IMR-90 (cell line): ENCODE results near the gene PDXK.

Source experiments
- CHD1 ChIP-seq: IDR thresholded peaks from 2 replicates; pipeline ENCODE4 v1.6.1; 2012; ENCODE audit warnings: low read depth, low read length, improper control_type of control experiment
- MAZ ChIP-seq: IDR thresholded peaks from 2 replicates; pipeline ENCODE4 v1.6.1; 2012; ENCODE audit warnings: low read depth, mild to moderate bottlenecking, low read length, improper control_type of control experiment, moderate library complexity, borderline replicate concordance
- MXI1 ChIP-seq: IDR thresholded peaks from 2 replicates; pipeline ENCODE4 v1.6.1; 2012; ENCODE audit warnings: low read depth, mild to moderate bottlenecking, low read length, moderate library complexity, borderline replicate concordance
- POLR2A ChIP-seq: IDR thresholded peaks from 2 replicates; pipeline ENCODE4 v1.6.1; 2012; ENCODE audit warnings: mild to moderate bottlenecking, low read depth, low read length
- SMC3 ChIP-seq: fragments of 150-350 bp; IDR thresholded peaks from 2 replicates; pipeline ENCODE4 v1.6.1; 2016; ENCODE audit warnings: low read depth, mild to moderate bottlenecking, antibody characterized with exemption, low read length, moderate library complexity
- TF ChIP-seq, protein P1 (sequence below): conservative IDR thresholded peaks from 2 replicates; pipeline ENCODE4 v1.5.1; 2012; ENCODE audit warnings: mild to moderate bottlenecking, low read depth, low read length, improper control_type of control experiment
- TF ChIP-seq, protein P2 (sequence below): fragments of 150-350 bp; IDR thresholded peaks from 2 replicates; pipeline ENCODE4 v1.6.1; 2017; ENCODE audit warnings: mild to moderate bottlenecking, antibody characterized with exemption, low read length, low read depth

DNA sequence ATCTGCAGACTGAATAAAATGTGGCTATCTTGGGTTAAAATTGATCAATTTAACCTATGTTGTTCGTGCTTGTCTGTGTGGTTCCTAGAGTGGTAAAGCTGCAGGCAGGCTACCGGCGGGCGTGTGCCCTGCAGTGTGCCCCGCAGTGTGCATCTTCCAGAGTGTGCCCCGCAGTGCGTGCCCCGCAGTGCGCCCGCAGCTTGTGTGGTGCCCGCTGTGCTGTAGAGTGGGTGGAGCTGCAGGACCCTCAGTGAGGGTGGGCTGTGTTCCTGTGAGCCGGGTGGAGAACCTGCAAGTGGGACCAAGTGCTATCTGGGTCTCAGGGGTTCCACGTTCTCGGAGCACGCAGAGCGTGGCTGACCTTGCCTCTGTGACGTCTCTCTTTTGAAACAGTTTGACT is 81.2 kb downstream of the PDXK start:
- TF ChIP-seq, protein P1, sequence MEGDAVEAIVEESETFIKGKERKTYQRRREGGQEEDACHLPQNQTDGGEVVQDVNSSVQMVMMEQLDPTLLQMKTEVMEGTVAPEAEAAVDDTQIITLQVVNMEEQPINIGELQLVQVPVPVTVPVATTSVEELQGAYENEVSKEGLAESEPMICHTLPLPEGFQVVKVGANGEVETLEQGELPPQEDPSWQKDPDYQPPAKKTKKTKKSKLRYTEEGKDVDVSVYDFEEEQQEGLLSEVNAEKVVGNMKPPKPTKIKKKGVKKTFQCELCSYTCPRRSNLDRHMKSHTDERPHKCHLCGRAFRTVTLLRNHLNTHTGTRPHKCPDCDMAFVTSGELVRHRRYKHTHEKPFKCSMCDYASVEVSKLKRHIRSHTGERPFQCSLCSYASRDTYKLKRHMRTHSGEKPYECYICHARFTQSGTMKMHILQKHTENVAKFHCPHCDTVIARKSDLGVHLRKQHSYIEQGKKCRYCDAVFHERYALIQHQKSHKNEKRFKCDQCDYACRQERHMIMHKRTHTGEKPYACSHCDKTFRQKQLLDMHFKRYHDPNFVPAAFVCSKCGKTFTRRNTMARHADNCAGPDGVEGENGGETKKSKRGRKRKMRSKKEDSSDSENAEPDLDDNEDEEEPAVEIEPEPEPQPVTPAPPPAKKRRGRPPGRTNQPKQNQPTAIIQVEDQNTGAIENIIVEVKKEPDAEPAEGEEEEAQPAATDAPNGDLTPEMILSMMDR, result no peak
- no peak for TF ChIP-seq POLR2A
- no peak for TF ChIP-seq MXI1
- no peak for TF ChIP-seq SMC3
- no peak for TF ChIP-seq MAZ
- no peak for TF ChIP-seq CHD1
- TF ChIP-seq, protein P2, sequence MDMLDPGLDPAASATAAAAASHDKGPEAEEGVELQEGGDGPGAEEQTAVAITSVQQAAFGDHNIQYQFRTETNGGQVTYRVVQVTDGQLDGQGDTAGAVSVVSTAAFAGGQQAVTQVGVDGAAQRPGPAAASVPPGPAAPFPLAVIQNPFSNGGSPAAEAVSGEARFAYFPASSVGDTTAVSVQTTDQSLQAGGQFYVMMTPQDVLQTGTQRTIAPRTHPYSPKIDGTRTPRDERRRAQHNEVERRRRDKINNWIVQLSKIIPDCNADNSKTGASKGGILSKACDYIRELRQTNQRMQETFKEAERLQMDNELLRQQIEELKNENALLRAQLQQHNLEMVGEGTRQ, result no peak
